Amygdala (tissue), 56 donors: ENCODE results near the gene TBC1D3B.
"Not testable (repeated sequence)": the region's sequence is repeated elsewhere in the genome, so short reads cannot be mapped to it uniquely, and the experiment has no call there.

Source experiments
- DNase-seq, 56 donors: peaks; one replicate each; lab custom pipeline; 2025; lab: John Stamatoyannopoulos, UW

Gene TBC1D3B

DNA sequence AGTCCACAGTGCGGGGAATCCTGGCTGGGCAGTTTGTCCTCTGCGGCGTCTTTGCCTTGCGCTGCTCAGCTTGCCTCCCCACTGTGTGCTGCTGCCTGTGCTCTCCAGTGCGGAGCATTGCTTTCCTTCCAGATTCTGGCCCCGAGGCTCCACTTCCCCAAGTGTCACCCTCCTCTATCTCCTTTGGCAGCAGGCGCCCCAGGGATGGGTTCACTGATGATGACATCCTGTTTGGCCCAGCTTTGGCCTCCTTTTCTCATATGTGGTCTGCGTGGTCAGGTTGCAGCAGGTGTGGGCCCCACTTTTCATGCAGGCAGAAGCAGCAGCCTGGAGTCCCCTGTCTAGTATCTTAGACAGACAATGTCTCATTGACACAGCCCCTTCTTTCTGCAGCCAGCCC, 25.1 kb upstream of the TBC1D3B start:
- peak in 1 of 56 donors; percentile 23 for DNase-seq

DNA sequence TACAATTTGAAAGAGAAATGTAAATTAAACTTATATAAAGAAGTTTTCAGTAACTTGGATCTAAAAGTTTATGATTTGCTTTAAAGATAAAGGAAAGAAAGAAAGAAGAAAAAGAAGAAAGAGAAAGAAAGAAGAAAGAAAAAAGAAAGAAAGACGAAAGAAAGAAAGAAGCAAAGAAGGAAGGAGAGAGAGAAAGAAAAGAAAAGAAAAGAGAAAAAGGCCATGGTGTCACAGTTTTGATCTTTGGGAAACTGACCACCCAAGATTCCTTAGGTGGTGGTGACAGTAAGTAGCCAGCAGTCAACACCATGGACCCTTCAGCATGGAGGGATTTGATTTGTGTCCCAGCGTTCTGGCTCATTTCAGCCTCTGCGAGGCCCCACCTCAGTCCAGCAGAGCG, 24.7 kb upstream of the TBC1D3B start:
- not testable (repeated sequence) for DNase-seq

DNA sequence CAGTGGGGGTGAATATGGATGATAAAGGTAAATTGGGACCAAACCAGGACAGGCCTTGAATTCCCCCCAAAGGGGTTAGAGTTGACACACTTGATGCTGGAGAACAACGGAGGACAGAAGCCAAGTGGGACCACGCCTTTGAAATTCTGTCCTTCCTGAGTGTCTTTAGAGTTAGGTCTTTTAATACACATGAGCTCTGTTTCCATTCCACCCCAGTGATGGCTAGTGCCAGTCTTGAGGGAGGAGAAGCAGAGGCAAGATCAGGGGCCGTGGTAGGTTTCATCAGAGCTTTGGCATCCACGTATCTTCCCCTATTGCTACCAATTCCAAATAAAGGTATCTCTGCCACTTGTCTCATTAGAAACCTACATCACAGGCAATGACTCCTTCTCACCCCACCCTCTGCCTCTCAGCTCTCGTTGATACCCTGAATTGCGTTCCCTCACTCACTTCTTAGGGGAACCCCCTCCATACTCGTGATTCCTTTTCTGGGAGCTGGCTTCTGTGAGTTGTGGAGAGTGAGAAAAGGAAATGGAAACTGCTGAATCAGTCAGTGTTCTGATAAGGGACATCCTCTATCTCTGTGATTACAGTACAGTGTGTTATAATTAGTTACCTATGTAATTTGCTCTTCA, 22.5 kb upstream of the TBC1D3B start:
- DNase-seq = peak in 3 of 56 donors; percentile 20 to 34 (median 24)

DNA sequence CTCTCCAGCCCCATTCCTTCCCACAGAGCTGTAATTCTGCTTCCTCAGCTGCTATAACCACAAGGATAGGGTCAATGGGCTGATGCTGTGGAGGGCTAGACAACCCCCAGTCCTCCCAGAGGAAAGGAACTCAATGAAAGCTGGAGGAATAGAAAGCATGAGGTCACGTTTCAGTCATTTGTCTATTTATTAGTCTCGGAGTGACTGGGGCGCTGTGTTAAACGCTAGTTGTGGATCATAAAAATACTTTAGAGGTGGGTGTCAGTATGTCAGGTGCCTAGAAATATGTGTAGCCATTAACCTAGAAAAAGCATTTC, 20.9 kb upstream of the TBC1D3B start:
- DNase-seq = no peak

DNA sequence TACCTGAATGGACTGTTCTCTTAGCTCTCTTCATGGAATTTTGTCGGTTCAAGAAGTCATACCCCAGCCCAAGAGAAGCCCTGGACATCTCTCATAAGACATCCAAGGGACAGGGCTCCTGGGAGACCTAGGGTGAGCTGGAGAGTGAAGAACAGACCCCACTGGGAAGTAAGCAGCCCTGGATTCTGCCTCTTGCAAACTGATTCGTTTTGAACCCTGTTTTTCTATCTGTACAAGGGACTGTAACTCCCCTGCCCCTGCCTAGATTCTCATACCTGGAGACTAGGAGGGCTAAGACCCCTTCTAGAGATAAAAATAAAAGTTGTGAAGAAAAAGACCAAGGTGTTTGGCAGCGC, 19.7 kb upstream of the TBC1D3B start:
- DNase-seq = no peak

DNA sequence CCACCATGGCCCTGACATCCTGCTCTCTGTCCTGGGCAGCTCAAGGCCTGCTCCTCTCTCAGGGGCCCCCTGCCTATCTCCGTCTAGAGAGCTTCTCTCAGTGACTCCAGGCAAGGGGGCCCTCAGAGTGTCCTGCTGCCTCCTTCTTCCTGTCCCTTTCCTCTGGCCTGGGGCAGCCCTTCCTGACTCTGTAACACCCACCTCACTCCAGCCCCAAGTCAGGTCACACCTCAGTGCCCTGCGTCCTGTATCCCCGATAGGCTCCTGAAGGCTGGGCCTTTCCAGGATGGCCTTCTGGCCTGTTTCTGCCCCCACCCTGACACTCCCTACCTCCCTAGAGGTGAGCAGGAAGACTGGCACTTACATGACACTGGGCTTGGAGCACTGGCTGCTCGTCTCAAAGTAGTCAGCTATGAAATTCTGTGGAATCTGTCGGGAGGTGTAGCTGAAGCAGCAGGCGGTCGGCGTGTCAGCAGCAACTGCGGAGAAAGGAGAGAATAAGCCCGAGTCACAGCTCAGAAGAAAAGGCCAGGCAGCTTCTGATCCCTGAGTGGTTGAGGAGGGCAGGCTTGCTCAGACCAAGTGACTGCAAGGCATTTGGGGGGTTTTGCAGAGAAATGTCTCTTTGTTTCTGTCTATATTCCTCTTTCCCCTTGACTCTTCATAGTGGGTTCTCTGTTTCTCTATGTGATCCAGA, 19.1 kb upstream of the TBC1D3B start:
- no peak for DNase-seq

DNA sequence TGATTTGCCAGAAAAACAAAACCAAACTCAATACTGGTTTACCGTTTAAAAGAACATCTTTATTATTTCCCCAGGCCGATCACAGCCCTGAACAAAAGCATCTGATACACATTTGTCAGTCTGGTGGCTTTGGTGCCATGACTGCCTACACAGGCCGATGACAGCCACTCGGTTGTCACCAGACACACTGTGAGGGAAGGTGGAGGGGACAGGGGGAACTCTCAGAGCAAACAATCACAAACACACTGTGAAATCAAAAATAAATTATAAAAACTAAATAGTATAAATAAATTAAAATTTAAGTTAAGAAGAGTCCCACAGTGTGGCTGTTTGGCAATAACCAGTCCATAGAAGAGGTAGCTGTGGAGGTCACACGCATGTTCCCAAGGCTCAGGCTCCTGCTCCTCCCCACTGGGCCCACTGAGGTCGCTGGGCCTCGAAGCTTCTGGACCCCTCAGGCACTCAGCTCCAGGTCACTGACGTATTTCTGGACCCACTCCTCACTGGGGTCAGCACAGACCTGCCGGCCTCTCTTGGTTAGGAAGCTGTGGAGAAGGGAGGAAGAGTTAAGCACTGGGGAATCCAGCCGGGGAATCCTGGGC, 18.5 kb upstream of the TBC1D3B start:
- DNase-seq = not testable (repeated sequence)

DNA sequence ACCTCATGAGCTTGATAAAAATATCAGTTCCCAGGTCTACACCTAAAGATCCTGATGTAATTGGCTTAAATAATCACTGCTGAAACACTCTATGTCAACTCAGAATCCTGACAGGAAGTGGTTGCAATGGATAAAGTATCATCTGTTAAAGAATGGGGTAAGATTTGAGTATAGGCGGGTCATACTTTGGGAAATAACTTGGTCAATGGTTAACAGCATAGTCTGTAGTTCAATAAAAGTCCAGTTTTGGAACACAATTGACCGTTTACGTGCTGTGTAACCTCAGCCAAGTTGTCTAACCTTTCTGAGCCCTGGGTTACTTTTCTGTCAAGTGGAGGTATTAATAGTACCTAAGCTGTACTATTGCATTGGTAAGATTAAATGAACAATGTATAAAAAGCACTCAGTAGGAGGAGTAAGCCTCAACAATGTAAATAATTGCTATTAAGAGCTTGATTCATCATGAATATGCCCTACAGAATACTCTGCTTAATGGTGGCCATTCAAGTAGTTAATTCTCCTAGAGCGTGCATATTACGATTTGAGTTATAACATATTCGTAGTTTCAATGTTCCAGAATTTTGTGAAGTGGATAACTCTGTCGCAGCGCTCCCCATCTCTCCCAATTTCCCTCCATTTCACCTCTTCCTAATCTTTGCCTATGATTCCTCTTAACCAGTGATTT, 17.9 kb upstream of the TBC1D3B start:
- DNase-seq = not testable (repeated sequence)

DNA sequence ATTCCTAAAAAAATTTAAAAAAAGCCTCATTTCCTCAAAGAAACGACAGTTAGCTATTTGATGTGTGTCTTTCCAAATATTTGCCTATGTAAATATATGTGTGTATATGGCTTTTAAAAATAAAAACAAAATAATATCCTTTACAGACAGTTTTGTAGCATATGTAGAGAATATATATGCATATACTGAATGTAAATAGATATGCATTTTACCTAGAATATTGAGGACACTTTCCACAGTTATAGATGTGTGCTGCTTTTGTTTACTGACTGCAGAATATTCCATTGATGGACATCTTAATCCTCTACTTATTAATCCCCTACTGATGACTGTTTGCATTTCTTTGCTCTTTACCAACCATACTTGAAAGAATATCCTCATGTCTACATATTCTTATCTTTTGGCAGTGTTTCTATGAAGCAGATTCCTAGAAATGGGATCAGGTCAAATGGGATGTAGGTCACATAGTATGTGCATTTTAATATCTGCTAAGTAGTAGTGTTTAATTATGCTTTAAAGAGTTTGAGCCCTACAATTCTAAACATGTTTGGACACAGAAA, 16.9 kb upstream of the TBC1D3B start:
- no peak for DNase-seq

DNA sequence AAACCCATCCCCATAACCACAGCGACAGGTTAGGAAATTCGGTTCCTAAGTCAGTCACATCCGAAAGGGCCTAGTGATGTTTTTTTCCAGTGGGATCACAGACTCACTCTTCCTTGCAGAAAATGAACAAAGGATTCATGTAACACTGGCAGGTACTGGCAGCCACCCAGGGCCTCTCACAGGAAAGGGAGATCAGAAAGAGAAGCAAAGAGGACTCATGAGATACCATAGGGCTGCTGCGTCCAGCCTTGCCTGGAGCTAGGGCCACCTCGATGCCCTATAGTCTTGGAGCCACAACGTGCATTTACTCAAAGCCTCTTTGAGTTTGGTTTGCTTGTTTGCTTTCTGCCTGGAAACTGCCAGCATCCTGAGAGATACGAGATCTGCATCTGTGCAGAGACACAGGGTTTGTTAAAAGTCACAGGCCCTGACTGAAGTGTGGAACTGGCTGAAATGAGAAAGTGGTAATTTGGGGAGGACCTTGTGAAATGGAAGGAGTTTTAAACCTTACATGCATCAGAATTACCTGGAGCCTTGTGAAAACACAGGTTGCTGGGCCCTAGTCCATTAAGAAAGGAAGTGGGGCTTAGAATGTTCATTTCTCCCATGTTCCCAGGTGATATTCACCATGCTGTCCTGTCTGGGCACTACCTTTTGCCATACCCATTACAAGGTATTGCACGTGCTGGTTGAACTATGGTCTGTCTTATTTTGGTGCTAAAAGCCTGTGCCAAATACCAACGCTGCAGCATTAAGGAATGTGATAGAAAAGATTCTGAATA, 14.3 kb upstream of the TBC1D3B start:
- not testable (repeated sequence) for DNase-seq

DNA sequence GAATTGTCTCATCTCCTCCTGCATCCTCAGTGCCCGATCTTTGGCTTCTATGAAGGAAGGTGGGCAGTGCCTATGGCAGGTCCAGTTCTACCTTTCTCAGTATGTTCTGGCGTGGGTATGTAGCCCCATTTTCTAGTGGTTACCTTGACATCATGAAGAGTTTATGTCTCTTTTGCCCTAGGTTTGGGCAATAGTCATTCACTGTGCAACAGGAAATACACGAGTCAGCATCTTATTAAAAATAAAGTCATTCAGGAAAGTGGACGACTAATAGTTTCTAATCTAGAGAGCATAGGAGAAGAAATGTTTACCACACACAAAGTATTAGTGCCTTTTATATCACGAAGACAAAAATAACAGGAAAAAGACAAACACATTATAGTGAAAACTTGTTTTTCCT, 13.6 kb upstream of the TBC1D3B start:
- DNase-seq = not testable (repeated sequence)

DNA sequence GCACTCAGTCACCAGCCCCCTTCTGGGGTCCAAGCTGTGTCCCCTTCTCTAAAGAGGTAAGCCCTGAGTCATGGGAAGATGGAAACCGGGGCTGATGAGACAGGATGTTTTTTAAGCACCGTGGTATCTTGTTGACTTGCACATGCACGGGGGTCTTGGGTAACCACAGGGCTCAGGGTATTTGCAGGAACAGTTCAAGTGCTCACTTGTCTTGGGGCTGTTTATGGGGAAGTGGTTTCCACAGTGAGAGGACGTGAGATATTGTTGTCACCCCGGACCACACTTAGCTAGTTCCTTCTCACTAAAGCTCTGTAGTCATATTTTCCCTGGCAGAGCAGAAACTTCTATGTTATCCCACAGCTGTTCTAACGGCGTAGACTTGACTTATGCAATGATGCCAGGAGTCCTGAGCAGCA, 12.5 kb upstream of the TBC1D3B start:
- peak in 6 of 56 donors; percentile 41 to 67 (median 56) for DNase-seq

DNA sequence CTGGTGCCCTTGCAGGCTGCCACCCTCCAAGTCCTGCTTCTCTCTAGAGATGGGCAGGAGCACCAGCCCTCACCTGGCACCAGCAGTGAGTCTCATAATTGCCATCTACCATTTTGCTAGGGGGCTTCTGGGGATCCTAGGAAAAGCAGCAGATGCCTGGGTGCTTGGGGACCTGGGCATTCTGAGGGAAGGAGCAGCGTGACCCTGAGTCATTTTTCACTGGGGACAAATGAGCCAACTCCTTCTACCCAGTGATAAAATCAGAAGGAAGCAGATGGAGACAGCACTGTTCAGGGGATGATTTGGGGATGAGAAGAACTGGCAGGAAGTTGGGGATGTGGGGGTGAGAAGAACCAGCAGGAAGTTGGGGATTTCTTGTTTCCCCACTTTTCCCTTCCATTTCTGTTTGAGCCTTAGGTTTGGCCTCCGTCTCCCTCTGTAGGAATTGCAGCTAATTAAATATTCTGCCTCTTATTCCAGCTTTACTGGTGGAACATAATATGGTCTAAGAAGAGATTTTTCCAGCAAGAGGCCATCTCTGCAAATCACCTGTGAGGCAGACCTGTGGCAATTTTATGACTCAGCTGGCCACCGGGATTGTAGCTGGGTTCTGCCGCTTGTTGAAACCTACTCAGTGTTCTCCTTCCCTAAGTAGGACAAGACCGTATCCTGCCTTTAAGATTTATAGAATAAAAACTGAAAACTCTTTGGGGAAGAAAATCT, 11.7 kb upstream of the TBC1D3B start:
- DNase-seq = not testable (repeated sequence)

DNA sequence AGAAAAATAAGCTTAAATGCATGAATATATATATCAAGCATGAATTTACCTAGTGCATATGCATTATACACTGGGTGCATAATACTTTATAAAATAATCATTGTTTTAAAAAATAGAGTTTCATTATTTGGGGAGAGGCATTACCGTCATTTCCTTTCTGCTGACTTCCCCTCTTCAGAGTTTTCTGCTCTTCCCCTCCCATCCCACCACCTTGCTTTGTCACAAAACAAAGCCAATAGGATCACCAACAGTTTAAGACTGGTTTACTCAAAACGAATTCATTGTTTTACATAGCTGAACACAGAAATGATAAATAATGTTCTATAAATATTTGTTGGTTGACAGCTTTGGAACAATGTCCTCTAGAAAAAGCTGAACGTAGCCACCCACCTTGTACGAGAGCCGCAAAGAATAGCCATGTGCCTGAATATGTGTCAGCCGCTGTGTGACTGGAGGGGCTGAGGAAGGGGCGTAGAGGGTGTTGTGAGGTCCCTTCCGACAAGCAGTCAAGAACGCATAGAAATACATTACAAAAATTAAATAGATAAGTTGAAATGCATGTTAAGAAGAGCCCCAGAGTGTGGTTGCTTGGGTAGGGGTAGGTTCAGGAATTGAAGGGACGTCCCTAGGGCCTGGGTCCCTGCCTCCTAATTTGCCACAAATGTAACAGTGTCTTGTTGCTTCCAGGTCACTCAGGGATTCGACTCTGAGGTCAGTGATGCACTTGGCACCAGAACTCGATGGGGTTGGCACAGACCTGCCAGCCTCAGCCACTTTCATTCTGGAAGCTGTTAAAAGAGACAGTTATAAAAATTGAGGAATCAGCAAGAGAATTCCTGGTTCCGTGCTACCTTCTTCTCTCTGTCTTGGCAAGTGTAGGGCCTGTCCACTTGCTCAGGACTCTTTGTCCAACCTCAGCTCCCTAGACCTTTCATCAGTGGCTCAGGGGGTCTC, 10.7 kb upstream of the TBC1D3B start:
- DNase-seq = not testable (repeated sequence)

DNA sequence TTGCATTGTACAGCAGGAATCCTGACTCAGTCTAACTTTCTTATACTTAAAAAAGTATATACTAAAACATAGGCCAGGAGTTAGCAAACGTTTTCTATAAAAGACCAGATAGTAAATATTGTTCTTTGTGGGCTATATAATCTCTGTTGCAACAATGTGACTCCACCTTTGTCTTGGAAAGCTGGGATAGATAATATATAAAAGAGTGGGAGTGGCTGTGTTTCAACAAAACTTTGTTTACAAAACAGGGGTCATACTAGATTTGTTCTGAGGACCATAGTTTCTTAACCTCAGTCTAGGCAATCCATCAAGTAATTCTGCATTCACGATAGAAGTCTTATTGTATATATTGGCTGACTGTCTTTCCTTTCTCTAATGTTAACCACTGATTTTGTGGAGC, 9.0 kb upstream of the TBC1D3B start:
- no peak for DNase-seq

DNA sequence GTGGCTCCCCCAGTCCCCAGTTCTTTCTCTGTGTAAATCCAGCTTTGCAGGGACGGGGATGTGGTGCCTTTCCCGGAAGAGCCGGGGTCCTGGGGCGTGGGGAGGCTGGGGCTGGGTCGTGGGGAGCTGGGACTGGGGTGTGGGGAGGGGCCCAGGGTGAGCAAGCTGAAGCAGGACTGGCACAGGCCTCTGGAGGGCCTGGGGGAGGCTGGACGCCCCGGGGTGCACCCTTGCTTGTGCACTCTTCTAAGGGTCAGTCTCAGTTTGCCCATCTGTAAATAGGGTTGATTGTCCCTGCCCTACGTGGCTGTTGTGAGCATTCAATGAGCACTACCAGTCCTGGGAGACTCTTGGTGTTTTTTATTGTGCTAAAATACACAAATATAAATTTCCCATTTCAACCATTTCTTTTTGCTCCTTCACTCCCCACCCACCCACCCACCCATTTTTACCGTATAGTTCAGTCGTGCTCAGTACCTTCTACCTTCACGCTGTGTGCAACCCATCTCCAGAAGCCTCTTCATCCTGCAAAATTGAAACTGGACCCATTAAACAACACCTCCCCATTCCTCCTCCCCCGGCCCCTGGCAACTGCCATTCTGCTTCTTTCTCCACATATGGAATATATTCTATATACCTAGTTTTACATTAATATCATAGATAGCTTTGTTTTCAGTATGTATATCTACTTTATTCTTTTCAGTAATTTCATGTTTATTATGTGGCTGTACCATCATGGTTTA, 7.8 kb upstream of the TBC1D3B start:
- no peak for DNase-seq

DNA sequence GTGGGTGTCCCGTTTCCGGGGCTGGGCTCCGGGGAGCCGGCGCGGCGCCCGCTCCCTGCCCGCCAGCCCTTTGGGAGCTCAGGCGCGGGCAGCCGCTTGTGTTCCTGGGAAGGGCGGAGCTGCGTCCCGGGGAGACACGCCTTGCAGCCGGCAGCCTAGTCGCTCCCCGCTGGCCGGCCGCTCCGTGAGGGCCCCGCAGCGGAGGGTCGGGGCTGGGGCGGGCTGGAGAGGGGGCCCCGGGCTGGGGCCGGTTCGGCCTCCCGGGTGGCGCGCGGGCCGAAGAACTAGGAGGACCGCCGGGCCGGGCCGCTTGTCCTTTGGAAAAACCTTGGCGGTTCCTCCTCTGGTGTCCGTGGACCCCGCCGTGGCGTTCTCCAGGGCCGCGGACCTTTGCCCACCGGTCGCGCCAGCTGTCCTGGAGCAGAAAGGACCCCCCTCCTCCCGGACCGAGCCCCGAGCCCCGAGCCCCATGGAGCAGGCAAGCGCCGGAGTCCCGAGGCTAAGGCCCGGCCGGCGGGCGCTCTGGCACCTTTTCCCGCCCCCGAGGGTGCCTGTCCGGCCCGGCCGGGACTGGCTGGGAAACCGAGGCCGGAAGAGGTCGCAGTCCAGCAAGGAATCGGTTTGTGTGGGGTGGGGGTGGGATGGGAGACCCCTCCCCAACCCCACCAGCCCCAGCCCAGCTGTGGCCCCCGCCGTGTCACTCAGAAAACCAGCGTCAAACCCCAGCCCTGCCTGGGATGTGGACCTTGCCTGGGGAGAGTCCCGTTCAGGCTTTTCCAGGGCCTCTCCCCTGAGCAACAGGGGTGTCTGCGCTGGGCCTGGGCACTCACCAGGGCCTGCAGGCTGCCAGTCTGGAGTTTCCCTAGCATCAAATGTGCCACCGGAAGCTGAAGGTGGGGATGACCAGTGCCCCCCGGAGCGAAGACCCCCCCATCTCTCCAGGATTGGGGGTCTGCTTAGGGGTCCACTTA, 6.8 kb upstream of the TBC1D3B start:
- peak in 11 of 56 donors; percentile 23 to 93 (median 55) for DNase-seq
